ENCODE data around the gene MAEA.

Gene MAEA

DNA sequence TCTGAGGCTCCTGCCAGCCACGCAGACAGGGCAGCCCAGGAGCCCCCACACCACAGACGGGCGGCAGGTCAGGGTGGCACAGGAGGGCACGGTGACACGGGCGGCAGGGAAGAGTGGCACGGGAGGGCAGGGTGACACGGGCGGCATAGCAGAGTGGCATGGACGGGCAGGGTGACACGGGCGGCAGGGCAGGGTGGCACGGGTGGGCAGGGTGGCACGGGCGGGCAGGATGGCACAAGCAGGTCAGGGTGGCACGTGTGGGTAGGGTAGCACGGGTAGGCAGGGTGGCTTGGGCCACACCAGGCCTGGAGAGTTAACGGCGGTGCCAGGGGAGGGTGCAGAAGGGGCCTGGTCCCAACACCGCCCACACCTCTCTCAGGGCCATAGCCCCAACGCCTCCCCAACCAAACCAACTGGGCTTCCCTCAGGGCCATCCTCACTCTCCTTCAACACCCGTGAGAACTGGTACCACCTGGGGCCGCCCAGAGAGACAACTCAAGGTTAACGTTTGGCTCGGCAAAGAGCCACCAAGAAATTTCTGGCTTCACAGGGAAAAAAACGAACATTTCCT is 44.1 kb upstream of the MAEA start:
- ATAC-seq = no peak
- TF ChIP-seq GLIS3 (CRISPR knock-in tag; IDR thresholded peaks at IDR 0.05) (no peak), TCF4 (CRISPR knock-in tag; IDR thresholded peaks at IDR 0.05; ENCODE audit: borderline replicate concordance) (no peak), ISL1 (CRISPR knock-in tag; IDR thresholded peaks at IDR 0.05) (no peak), CSDC2 (CRISPR knock-in tag; IDR thresholded peaks at IDR 0.05) (no peak), ZNF565 (CRISPR knock-in tag; conservative IDR thresholded peaks at IDR 0.05; ENCODE audit: low read depth) (no peak), SNAI2 (CRISPR knock-in tag; IDR thresholded peaks at IDR 0.05) (no peak)
- TF ChIP-seq, protein P1, sequence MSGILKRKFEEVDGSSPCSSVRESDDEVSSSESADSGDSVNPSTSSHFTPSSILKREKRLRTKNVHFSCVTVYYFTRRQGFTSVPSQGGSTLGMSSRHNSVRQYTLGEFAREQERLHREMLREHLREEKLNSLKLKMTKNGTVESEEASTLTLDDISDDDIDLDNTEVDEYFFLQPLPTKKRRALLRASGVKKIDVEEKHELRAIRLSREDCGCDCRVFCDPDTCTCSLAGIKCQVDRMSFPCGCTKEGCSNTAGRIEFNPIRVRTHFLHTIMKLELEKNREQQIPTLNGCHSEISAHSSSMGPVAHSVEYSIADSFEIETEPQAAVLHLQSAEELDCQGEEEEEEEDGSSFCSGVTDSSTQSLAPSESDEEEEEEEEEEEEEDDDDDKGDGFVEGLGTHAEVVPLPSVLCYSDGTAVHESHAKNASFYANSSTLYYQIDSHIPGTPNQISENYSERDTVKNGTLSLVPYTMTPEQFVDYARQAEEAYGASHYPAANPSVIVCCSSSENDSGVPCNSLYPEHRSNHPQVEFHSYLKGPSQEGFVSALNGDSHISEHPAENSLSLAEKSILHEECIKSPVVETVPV (CRISPR knock-in tag; IDR thresholded peaks at IDR 0.05) = no peak
- TF ChIP-seq, protein P2, sequence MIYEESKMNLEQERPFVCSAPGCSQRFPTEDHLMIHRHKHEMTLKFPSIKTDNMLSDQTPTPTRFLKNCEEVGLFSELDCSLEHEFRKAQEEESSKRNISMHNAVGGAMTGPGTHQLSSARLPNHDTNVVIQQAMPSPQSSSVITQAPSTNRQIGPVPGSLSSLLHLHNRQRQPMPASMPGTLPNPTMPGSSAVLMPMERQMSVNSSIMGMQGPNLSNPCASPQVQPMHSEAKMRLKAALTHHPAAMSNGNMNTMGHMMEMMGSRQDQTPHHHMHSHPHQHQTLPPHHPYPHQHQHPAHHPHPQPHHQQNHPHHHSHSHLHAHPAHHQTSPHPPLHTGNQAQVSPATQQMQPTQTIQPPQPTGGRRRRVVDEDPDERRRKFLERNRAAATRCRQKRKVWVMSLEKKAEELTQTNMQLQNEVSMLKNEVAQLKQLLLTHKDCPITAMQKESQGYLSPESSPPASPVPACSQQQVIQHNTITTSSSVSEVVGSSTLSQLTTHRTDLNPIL (CRISPR knock-in tag; IDR thresholded peaks at IDR 0.05; ENCODE audit: low read depth) = no peak

DNA sequence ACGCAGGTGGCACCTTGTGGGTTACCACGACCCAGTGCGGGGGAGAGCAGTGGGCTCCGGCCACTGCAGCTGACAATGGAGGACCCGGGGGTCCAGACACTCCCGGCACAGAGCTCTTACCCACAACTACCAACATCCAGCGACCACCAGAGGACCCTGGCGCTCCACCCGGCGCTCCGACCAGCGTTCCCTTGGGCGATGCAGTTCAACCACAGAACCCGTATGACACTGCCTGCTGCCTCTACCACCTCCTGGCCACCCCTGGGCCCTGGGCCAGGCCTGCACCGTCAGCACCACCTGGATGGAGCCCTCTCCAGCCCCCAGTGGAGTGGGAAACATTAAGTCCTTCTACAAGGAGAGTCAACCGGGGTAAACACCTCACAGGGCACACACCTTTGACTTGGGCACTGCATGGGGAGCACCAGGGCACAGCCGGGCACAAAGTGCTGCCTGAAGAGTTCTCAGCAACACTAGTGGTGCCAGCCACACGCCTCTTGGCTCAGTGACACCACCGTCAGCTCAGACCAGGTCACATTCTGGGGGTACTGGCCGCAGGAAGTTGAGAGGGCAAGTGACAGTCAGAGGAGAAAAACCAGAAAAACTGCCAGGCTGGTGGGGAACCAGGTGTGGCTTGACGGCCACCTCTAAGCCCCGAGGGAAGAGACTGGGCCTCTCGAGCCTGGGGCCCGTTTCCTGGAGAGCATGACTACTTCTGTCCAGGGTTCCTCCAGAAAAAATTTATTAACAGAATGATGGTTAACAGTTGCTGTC is 43.4 kb upstream of the MAEA start:
- TF ChIP-seq TOX (CRISPR knock-in tag; IDR thresholded peaks at IDR 0.05; ENCODE audit: borderline replicate concordance) (no peak), ESRRG (CRISPR knock-in tag; IDR thresholded peaks at IDR 0.05) (no peak), ZNF565 (CRISPR knock-in tag; conservative IDR thresholded peaks at IDR 0.05; ENCODE audit: low read depth) (no peak), PPARA (CRISPR knock-in tag; IDR thresholded peaks at IDR 0.05; ENCODE audit: borderline replicate concordance) (no peak), RARB (CRISPR knock-in tag; IDR thresholded peaks at IDR 0.05) (no peak), ZFP30 (CRISPR knock-in tag; IDR thresholded peaks at IDR 0.05) (no peak), ZFP3 (CRISPR knock-in tag; IDR thresholded peaks at IDR 0.05) (no peak), SNAI2 (CRISPR knock-in tag; IDR thresholded peaks at IDR 0.05) (no peak), BACH2 (CRISPR knock-in tag; IDR thresholded peaks at IDR 0.05; ENCODE audit: borderline replicate concordance) (no peak), ZNF8 (CRISPR knock-in tag; IDR thresholded peaks at IDR 0.05) (no peak), POU6F1 (CRISPR knock-in tag; IDR thresholded peaks at IDR 0.05; ENCODE audit: borderline replicate concordance, low read depth) (no peak), ISL1 (CRISPR knock-in tag; IDR thresholded peaks at IDR 0.05) (no peak)
- TF ChIP-seq, protein P3, sequence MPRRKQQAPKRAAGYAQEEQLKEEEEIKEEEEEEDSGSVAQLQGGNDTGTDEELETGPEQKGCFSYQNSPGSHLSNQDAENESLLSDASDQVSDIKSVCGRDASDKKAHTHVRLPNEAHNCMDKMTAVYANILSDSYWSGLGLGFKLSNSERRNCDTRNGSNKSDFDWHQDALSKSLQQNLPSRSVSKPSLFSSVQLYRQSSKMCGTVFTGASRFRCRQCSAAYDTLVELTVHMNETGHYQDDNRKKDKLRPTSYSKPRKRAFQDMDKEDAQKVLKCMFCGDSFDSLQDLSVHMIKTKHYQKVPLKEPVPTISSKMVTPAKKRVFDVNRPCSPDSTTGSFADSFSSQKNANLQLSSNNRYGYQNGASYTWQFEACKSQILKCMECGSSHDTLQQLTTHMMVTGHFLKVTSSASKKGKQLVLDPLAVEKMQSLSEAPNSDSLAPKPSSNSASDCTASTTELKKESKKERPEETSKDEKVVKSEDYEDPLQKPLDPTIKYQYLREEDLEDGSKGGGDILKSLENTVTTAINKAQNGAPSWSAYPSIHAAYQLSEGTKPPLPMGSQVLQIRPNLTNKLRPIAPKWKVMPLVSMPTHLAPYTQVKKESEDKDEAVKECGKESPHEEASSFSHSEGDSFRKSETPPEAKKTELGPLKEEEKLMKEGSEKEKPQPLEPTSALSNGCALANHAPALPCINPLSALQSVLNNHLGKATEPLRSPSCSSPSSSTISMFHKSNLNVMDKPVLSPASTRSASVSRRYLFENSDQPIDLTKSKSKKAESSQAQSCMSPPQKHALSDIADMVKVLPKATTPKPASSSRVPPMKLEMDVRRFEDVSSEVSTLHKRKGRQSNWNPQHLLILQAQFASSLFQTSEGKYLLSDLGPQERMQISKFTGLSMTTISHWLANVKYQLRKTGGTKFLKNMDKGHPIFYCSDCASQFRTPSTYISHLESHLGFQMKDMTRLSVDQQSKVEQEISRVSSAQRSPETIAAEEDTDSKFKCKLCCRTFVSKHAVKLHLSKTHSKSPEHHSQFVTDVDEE (CRISPR knock-in tag; IDR thresholded peaks at IDR 0.05) = no peak
- TF ChIP-seq, protein P4, sequence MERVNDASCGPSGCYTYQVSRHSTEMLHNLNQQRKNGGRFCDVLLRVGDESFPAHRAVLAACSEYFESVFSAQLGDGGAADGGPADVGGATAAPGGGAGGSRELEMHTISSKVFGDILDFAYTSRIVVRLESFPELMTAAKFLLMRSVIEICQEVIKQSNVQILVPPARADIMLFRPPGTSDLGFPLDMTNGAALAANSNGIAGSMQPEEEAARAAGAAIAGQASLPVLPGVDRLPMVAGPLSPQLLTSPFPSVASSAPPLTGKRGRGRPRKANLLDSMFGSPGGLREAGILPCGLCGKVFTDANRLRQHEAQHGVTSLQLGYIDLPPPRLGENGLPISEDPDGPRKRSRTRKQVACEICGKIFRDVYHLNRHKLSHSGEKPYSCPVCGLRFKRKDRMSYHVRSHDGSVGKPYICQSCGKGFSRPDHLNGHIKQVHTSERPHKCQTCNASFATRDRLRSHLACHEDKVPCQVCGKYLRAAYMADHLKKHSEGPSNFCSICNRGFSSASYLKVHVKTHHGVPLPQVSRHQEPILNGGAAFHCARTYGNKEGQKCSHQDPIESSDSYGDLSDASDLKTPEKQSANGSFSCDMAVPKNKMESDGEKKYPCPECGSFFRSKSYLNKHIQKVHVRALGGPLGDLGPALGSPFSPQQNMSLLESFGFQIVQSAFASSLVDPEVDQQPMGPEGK (CRISPR knock-in tag; IDR thresholded peaks at IDR 0.05; ENCODE audit: borderline replicate concordance) = no peak
- TF ChIP-seq, protein P1 (CRISPR knock-in tag; IDR thresholded peaks at IDR 0.05) = no peak

More for the DNA sequence above, 43.4 kb upstream of the MAEA start:
- no peak for ATAC-seq

Measured in SK-N-SH treated with all-trans-retinoic acid at 6 μM for 48 hours (cell line).